COLO668 (cell line): ENCODE results near the gene SYCN.

ENCODE experiments used
- DNase-seq: peaks from one replicate; lab custom pipeline; 2025; ENCODE audit not compliant: unreplicated experiment; lab: John Stamatoyannopoulos, UW

The SYCN gene

DNA sequence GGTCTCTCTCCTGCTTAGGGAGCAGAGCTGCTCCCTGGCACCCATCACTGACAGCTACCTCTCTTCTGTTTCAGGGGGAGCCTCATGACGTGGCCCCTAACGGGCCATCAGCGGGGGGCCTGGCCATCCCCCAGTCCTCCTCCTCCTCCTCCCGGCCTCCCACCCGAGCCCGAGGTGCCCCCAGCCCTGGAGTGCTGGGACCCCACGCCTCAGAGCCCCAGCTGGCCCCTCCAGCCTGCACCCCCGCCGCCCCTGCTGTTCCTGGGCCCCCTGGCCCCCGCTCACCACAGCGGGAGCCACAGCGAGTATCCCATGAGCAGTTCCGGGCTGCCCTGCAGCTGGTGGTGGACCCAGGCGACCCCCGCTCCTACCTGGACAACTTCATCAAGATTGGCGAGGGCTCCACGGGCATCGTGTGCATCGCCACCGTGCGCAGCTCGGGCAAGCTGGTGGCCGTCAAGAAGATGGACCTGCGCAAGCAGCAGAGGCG is 30.5 kb downstream of the SYCN start:
- no peak for DNase-seq

GRCh38 chr19:39172700-39173501 is 31.2 kb downstream of the SYCN start:
- DNase-seq: no peak

- DNase-seq: no peak
These were observed 32.3 kb downstream of the SYCN start for GRCh38 chr19:39171479-39172465.

GRCh38 chr19:39170386-39171231 is 33.5 kb downstream of the SYCN start:
- DNase-seq: no peak

DNA sequence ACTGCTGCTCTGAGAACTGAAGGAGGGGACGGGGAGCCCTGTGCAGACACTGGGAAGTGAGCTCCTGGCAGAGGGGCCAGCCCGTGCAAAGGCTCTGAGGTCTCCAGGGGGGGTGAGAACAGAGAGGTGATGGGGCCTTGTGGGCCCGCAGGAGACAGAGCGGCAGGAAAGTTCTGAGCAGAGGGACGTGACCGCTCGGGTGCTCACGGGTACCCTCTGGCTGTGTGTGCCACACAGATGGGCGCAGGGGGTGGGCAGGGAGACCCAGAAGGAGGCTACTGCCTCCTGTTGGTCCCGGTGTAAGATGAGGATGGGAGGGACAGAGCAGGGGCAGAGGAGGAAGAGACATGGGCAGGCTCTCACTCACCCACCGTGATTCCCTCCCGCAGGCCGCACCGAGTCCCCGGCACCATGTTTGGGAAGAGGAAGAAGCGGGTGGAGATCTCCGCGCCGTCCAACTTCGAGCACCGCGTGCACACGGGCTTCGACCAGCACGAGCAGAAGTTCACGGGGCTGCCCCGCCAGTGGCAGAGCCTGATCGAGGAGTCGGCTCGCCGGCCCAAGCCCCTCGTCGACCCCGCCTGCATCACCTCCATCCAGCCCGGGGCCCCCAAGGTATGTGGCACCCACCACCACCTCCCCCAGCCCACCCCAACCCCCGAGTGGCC is 34.8 kb downstream of the SYCN start:
- DNase-seq: no peak

GRCh38 chr19:39168258-39169142 is 35.6 kb downstream of the SYCN start:
- no peak for DNase-seq

GRCh38 chr19:39167461-39168257 is 36.4 kb downstream of the SYCN start:
- peak; percentile 85 for DNase-seq

GRCh38 chr19:39166571-39167391 is 37.3 kb downstream of the SYCN start:
- DNase-seq: peak; percentile 93

DNA sequence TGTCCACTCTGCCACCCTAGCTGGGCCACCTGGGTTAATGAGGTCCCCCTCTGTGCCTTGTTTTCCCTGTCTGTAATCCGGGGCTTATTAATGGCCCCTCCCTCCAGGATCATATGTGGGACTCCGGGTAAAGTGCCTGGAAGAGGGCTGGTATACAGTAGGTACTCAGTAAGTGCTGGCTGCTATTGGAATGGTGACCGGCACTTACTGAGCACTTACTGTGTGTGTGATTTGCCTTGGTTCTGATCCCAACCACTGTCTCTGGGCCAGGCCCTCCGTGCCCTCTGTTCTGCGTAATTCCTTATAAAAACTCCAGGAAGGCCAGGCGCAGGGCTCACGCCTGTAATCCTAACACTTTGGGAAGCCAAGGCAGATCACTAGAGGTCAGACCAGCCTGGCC is 38.2 kb downstream of the SYCN start:
- no peak for DNase-seq

DNA sequence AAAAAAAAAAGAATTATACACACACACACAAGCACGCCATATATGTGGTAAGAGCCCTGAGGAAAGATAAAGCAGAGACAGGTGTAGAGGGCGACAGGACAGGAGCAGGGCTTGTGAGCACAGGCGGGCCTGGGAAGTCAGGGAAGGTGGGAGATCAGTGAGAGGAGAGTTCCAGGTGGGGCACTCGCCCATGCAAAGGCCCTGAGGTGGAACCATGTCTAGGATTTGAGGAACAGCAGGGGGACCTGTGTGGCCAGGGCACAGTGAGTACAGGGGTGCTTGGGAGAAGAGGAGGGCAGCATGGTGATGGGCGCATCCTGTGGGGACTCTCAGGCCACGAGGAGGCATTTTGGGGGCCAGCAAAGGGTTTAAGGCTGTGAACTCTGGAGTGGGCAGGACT is 39.8 kb downstream of the SYCN start:
- no peak for DNase-seq

DNA sequence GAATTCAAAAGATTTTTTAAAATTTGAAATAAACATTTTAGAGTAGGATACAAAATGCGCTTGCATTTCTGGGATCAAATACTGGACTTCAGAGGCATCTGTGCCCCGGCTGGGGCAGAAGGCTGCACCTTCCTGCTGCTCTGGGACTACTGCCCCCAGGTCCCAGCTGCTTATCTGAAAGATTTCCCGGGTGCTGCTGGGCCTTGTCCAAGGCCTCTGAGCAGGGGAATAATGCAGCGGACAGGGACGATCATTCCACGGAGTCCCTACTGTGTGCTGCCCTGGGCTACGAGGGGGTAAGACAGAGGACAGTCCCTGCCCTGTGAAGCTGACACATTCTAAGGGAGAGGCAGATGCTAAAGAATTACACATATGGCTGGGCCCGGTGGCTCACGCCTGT is 40.4 kb downstream of the SYCN start:
- no peak for DNase-seq

DNA sequence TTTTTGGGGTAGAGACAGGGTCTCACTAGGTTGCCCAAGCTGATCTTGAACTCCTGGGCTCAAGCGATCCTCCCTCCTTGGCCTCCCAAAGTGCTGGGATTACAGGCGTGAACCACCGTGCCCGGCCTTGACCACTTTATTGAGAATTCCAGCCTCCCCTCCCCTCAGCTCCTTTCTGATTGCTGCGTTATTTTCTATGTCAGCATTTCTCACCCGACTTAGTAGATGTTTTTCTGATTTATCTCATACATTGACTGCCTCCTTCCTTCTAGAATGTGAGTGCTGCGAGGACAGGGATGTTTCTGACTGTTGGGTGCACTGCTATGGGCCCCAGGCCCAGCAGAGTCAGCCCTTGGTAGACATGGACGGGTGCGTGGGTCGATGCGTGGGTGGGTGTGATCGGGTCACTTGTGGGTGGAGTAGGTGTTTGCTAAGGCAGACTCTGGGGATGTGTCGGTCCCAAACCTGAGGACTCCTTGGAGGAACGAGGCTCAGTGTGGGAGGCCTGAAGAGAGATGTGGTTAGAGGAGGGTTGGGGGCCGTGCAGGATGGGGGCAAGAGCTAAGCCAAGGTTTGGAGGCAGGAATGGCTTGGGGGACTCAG is 41.5 kb downstream of the SYCN start:
- no peak for DNase-seq

DNA sequence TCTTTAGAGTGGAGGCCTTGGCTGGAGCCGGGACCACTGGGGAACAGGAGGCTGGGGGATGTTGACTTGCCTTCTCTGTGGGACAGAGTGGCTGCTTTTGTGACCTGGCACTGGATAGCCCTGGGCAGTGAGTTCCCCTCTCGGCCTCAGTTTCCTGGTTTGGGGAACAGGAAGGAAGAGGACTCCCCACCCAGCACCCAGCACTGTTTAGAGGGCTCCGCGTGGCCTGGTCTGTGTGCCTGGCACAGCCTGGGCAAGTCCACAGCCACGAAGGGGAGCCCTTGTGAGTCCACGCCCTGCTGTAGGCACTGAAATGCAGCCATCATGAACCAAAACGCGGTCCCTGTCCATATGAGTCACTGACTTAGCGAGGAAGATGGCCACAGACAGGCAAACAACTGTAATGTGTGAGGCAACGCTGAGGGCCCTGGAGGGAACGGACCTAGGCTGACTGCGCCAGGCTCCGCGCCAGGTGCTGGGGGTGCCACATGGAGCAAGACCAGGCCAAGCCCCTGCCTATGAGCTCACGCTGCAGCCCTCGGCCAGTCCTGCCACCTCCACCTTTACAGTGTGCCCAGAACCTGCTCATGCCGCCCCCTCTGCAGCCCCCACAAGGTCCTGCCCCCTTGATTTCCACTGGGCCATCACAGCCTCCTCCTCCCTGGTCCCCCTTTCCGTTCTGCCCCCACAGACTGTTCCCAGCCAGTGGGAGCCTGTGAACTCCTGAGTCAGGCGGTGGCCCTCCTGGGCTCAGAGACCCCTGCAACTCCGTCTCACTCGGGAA is 43.0 kb downstream of the SYCN start:
- no peak for DNase-seq

DNA sequence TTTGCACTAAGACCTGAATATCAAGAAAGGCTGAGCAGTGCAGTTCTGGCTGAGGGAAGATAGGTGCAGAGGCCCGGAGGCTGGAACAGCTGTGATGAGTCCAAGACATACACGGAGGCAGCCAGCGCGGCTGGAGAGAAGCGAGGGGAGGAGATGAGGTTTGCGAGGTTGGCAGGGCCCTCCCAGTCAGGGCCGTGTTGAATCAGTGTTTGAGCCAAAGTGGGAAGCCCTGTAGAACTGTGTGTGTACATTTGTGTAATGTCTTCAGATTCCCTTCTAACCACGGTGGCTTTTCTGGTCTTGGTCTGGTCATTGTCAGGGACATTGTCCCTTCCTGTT is 43.6 kb downstream of the SYCN start:
- no peak for DNase-seq

- no peak for DNase-seq
These were observed 45.3 kb downstream of the SYCN start for GRCh38 chr19:39158646-39159260.

GRCh38 chr19:39157997-39158389 is 46.1 kb downstream of the SYCN start:
- DNase-seq: no peak
